Cardiac muscle cell (in vitro differentiated cells and primary cell): ENCODE data around the gene DMRTB1. TPM values are rescaled to one million over a fixed set of nuclear protein-coding genes. Genes with fewer than 3 reads are reported as not detected.

Experiments
- DNase-seq, 2 donors: peaks; one replicate each; pipeline versions ENCODE4 v3.0.0 to v3.0.0-alpha.2; 2010 to 2017; ENCODE audit warnings: low read depth in 1 of 2, low spot score in 1 of 2
- H3K27ac ChIP-seq: fragments of 200-600 bp; sonication (generic); 2 replicates; pipeline ENCODE4 v1.5.1; 2016
- H3K27me3 ChIP-seq: fragments of 200-600 bp; sonication (generic); 2 replicates; pipeline ENCODE4 v1.6.0; 2016; ENCODE audit warnings: control low read depth
- H3K36me3 ChIP-seq: fragments of 200-600 bp; sonication (generic); 2 replicates; pipeline ENCODE4 v1.5.1; 2016; ENCODE audit warnings: control low read depth
- H3K4me1 ChIP-seq: fragments of 200-600 bp; sonication (generic); 2 replicates; pipeline ENCODE4 v1.8.1; 2017; ENCODE audit warnings: low read depth, mild to moderate bottlenecking, mixed run types
- H3K4me3 ChIP-seq: fragments of 200-600 bp; sonication (generic); 2 replicates; pipeline ENCODE4 v1.5.1; 2016; ENCODE audit warnings: mild to moderate bottlenecking
- H3K9me3 ChIP-seq: fragments of 200-600 bp; sonication (generic); 2 replicates; pipeline ENCODE4 v1.5.1; 2017; ENCODE audit warnings: low read depth, mild to moderate bottlenecking, control low read depth
- polyA plus RNA-seq: library from polyadenylated mRNA; unstranded; fragments of >200 nt; fragmentation: Nextera tagmentation; extraction: Ambion mirVana; gene quantifications from 2 replicates; pipeline ENCODE4 v1.2.1, GENCODE V29; 2016
- total RNA-seq: library from RNA; depleted of rRNA; stranded (reverse); fragments of >200 nt; gene quantifications from 2 replicates; pipeline ENCODE4 v1.2.3, GENCODE V29; 2016
- TF ChIP-seq, protein P1 (sequence below): IDR thresholded peaks from 2 replicates; pipeline ENCODE4 v1.5.1; 2012; ENCODE audit warnings: low read depth, mild to moderate bottlenecking, low read length

DMRTB1 gene
- total and polyA plus RNA-seq, 2 experiments from 2014 or later, result not detected

DNA sequence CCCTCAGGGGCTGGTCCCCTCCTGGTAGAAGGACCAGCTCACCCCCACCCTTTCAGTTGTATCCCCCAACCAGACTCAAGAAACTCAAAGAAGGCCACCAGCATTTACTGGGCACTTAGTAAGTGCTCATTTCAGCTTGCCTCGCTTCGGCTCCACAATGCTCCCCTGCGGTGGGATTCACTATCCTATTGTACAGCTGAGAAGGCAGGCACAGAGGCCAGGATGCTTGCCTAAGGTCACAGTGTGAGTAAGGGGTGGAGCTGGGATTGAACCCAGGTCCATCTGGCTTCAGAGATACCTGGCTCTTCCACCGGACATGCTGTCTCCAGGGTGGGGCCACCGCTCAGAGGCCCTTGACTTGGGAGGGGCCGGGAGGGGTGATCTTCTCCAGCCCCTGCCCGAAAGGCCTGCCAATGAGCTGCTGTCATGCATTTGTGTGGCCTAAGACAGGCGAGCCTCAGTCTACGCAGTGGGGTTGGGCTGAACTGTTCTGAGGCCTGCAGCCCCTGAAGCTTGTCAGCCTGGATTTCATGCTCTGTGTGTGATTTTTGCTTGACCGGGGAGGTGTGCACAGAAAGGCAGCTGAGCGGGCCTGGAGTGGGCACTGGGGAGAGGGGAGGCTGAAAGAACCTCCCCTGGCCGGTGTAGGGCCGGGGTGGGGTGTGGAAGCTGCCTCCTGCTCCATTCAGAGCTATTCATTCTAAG, 48.1 kb downstream of the DMRTB1 start:
- TF ChIP-seq, protein P1, sequence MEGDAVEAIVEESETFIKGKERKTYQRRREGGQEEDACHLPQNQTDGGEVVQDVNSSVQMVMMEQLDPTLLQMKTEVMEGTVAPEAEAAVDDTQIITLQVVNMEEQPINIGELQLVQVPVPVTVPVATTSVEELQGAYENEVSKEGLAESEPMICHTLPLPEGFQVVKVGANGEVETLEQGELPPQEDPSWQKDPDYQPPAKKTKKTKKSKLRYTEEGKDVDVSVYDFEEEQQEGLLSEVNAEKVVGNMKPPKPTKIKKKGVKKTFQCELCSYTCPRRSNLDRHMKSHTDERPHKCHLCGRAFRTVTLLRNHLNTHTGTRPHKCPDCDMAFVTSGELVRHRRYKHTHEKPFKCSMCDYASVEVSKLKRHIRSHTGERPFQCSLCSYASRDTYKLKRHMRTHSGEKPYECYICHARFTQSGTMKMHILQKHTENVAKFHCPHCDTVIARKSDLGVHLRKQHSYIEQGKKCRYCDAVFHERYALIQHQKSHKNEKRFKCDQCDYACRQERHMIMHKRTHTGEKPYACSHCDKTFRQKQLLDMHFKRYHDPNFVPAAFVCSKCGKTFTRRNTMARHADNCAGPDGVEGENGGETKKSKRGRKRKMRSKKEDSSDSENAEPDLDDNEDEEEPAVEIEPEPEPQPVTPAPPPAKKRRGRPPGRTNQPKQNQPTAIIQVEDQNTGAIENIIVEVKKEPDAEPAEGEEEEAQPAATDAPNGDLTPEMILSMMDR, result no peak
- Histone ChIP-seq H3K27me3 (no peaks in the 10 kb centered on the region), H3K36me3 (no peaks in the 10 kb centered on the region), H3K4me3 (no peak overlapping the region), H3K27ac (no peak overlapping the region), H3K9me3 (no peaks in the 10 kb centered on the region), H3K4me1 (peaks cover 31% of the 10 kb centered on the region)
- DNase-seq, result no peak

DNA sequence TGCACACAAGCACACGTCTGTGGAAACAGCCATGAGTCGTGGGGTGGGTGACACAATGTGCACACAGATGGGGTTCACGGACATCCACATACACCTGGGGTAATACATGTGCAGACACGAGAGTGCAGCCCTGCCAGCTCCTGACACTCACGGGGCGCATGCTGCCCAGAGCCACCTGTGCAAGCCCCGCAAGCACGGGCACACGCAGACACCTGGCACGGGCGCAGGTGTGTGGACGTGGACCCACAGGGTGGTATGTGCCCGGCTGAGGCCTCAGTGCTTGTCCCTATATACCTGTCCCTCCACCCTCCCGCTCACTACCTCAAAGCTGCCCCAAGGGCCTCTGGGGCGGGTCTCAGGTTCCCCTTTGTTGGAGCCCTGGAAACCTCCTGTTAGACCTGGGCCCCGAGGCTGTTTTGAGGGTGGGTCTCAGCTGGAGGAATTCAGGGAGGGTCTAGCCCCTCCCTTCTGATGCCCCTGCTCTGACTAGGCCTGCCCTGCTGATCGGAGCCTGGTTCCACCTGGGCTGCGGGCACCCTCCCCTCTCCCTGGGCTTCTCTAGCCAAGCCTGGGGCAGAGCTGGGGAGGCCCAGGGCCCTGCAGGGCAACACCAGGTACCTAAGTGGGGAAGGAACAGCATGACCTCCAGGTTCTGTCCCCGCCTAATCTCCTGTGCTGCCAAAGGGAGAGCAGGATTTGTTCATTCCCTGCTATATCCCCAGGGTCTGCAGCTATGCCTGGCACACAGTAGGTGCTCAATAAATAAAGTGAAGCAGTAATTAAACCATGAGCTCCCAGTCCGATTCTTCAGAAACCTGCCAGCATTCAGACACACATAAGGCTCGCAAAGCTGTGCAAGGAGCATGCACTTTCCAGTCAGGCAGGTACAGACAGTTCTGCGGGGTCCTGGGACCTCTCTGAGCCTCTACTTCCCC, 49.1 kb downstream of the DMRTB1 start:
- Histone ChIP-seq H3K4me1 (peaks cover 37% of the 10 kb centered on the region), H3K4me3 (no peak overlapping the region), H3K27ac (no peak overlapping the region), H3K36me3 (no peaks in the 10 kb centered on the region), H3K9me3 (no peaks in the 10 kb centered on the region), H3K27me3 (no peaks in the 10 kb centered on the region)
- TF ChIP-seq, protein P1, result no peak
- DNase-seq, result no peak

DNA sequence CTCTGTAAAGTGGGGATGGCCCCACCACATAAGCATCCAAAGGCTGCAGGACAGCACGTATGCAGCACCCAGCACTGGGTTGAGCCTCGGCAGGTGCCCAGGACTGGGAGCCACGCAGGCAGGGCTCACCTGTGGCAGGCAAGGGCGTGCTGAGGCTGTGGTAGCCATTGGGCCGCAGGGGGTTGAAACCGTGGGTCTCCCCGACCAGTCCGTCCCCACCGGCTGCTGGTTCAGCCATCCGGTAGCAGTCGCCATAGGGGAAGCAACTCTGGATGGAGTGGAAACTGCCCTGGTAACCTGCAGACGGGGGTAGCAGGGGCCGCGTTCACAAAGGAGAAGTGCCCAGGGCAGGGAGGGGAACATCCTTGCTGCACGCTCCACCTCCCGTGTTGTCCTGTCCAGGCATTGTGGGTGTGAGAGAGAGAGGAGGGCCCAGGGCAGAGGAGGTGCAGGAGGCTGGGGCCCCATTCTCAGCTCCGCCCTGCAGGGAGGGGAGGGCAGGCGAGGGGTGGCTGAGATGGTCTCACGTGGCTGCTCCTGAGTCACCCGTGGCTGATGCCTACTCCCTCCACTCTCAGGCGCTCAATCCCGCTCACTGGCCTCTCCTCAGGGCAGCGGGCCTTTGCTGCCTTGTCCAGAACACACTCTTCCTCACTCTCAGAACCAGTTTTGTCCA, 49.9 kb downstream of the DMRTB1 start:
- Histone ChIP-seq H3K4me1 (peaks cover 38% of the 10 kb centered on the region), H3K4me3 (no peak overlapping the region), H3K27me3 (no peaks in the 10 kb centered on the region), H3K36me3 (no peaks in the 10 kb centered on the region), H3K9me3 (no peaks in the 10 kb centered on the region), H3K27ac (no peak overlapping the region)
- DNase-seq, result no peak
- TF ChIP-seq, protein P1, result no peak

DNA sequence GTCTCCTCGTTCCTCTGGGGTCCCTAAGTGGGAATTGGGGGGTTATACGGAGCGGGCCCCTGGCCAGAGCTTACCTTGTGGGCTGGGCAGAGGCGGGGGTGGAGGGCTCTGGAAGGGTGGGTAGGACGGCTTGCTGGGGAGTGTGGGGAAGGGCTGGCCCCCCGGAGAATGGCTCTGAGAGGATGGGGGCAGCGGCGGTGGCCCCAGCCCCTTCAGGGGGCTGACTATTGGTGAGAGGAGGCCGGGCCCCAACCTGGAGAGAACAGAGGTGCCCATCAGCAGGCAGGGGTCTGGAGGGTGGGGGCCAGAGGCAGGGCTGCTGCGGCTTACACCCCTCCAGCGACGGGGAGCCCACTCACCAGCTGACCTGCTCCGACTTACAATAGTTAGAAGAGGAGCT, 50.6 kb downstream of the DMRTB1 start:
- H3K4me1 ChIP-seq, result peaks cover 39% of the 10 kb centered on the region
- no peak overlapping the region for H3K27ac ChIP-seq
- H3K4me3 ChIP-seq, result no peak overlapping the region
- H3K36me3 ChIP-seq, result no peaks in the 10 kb centered on the region
- no peaks in the 10 kb centered on the region for H3K9me3 ChIP-seq
- no peak for DNase-seq
- no peaks in the 10 kb centered on the region for H3K27me3 ChIP-seq
- TF ChIP-seq, protein P1, result no peak

DNA sequence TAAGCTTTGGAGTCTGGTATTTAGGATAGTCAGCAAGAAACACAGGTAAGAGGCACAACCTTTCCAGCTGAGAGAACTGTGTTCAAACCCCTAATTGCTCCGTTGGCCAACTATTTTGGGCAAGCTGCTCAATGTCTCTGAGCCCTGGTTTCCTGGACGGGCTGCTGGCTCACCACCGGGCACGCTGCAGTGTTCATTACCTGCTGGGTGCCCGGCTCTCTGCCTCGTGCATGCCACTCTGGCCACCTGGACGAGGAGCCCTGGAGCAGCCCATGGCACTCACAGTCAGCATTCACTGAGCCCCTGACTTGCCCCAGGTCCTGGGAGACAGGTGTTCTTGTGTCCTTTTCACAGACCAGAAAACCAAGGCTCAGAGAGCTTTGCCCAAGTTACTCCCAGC, 51.0 kb downstream of the DMRTB1 start:
- Histone ChIP-seq H3K9me3 (no peaks in the 10 kb centered on the region), H3K27me3 (no peaks in the 10 kb centered on the region), H3K4me1 (peaks cover 39% of the 10 kb centered on the region), H3K27ac (no peak overlapping the region), H3K4me3 (no peak overlapping the region), H3K36me3 (no peaks in the 10 kb centered on the region)
- TF ChIP-seq, protein P1, result no peak
- no peak for DNase-seq
